ENCODE results near the gene RAC3. TPM values are rescaled to one million over a fixed set of nuclear protein-coding genes. Genes with fewer than 3 reads are reported as not detected.

Gene RAC3
- polyA plus RNA-seq, 1 donor (not counting 4 experiments of a cell fraction or from before 2014, with no cell fraction given), result 12.3 TPM

DNA sequence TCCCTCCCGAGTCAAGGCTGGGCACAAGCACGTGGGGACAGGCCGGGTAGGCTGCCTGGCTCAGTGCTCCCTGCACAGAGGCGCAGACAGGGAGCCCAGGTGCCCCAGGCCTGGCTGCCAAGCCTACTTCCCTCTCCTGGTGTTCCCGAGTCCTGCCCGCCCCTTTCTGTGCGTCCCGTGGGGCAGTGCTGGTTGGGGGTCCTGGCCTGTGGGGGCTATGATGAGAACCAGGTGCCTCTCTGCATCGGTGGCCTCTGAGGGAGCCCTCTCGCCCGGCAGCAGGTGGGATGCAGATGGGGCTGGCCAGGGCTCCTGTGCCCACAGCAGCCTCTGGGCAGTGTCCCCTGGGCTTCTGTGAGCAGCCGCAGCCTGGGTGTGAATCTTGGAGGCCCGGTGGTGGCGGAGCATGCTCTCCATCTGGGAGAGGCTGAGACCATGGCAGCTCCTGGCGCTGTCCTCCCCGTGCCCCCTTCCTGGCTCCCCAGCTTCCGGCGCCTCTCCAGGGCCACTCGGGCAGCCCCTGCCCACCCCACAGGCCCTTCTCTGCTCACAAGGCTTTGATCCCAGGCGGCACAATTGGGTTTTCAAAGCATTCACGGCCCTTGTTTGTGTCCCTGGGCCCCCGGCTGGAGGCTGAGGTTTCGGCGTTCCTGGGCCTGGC, 16.0 kb upstream of the RAC3 start:
- dilution Hi-C loops (cut with MboI; ENCODE audit: extremely low pct_ligation_motif_present, low sequenced_read_pairs), result no loop called here
- H3K27me3 ChIP-seq (ENCODE audit: control insufficient read depth, extremely low read depth, insufficient read depth, low read length), result no peaks in the 10 kb centered on the region
- peaks cover 18% of the 10 kb centered on the region for H3K4me1 ChIP-seq (ENCODE audit: control insufficient read depth, extremely low read depth, insufficient read depth, low read length)
- TF ChIP-seq, protein P1, sequence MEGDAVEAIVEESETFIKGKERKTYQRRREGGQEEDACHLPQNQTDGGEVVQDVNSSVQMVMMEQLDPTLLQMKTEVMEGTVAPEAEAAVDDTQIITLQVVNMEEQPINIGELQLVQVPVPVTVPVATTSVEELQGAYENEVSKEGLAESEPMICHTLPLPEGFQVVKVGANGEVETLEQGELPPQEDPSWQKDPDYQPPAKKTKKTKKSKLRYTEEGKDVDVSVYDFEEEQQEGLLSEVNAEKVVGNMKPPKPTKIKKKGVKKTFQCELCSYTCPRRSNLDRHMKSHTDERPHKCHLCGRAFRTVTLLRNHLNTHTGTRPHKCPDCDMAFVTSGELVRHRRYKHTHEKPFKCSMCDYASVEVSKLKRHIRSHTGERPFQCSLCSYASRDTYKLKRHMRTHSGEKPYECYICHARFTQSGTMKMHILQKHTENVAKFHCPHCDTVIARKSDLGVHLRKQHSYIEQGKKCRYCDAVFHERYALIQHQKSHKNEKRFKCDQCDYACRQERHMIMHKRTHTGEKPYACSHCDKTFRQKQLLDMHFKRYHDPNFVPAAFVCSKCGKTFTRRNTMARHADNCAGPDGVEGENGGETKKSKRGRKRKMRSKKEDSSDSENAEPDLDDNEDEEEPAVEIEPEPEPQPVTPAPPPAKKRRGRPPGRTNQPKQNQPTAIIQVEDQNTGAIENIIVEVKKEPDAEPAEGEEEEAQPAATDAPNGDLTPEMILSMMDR (optimal IDR thresholded peaks at IDR 0.05 in 1 of 3, IDR thresholded peaks at IDR 0.05 in 1 of 3, conservative IDR thresholded peaks at IDR 0.05 in 1 of 3; ENCODE audit: extremely low read depth in 1 of 3, insufficient read depth in 2 of 3, low read length in 3 of 3), result no peak
- TF ChIP-seq EZH2 (IDR thresholded peaks at IDR 0.05; ENCODE audit: low read length), result no peak
- H3K36me3 ChIP-seq (ENCODE audit: control insufficient read depth in 2 of 2, extremely low read depth in 1 of 2, insufficient read depth in 2 of 2, low read length in 2 of 2), result peaks cover 0 to 4% of the 10 kb centered on the region in 2 experiments
- peaks cover 6% of the 10 kb centered on the region for H4K20me1 ChIP-seq (ENCODE audit: control insufficient read depth, extremely low read depth, insufficient read depth, low read length)
- H3K79me2 ChIP-seq (ENCODE audit: control insufficient read depth, insufficient read depth, low read length), result no peaks in the 10 kb centered on the region
- no peaks in the 10 kb centered on the region for H3K9me3 ChIP-seq (ENCODE audit: control insufficient read depth, low read depth, low read length)
- no peak overlapping the region for H3K4me3 ChIP-seq (ENCODE audit: control insufficient read depth in 2 of 3, extremely low read depth in 1 of 3, insufficient read depth in 2 of 3, low read depth in 1 of 3, low read length in 3 of 3)
- no peak overlapping the region for H3K27ac ChIP-seq (ENCODE audit: control insufficient read depth, insufficient read depth, low read length)
- no peak overlapping the region for H2AFZ ChIP-seq (ENCODE audit: control insufficient read depth, low read length)
- no peak overlapping the region for H3K4me2 ChIP-seq (ENCODE audit: control insufficient read depth, extremely low read depth, insufficient read depth, low read depth, low read length)
- H3K9me1 ChIP-seq (ENCODE audit: control insufficient read depth, extremely low read depth, insufficient read depth, low read length), result no peaks in the 10 kb centered on the region
- no peak overlapping the region for H3K9ac ChIP-seq (ENCODE audit: control insufficient read depth, extremely low read depth, insufficient read depth, low read length)
- FAIRE-seq (no peak), DNase-seq (ENCODE audit: low read depth, low spot score) (no peak)

GRCh38 chr17:82016061-82016874, 15.2 kb upstream of the RAC3 start:
- Histone ChIP-seq H3K27me3 (ENCODE audit: control insufficient read depth, extremely low read depth, insufficient read depth, low read length) (no peaks in the 10 kb centered on the region), H3K9me3 (ENCODE audit: control insufficient read depth, low read depth, low read length) (no peaks in the 10 kb centered on the region), H3K4me2 (ENCODE audit: control insufficient read depth, extremely low read depth, insufficient read depth, low read depth, low read length) (no peak overlapping the region), H3K79me2 (ENCODE audit: control insufficient read depth, insufficient read depth, low read length) (no peaks in the 10 kb centered on the region), H3K27ac (ENCODE audit: control insufficient read depth, insufficient read depth, low read length) (no peak overlapping the region), H2AFZ (ENCODE audit: control insufficient read depth, low read length) (no peak overlapping the region), H4K20me1 (ENCODE audit: control insufficient read depth, extremely low read depth, insufficient read depth, low read length) (peaks cover 6% of the 10 kb centered on the region), H3K4me1 (ENCODE audit: control insufficient read depth, extremely low read depth, insufficient read depth, low read length) (peaks cover 22% of the 10 kb centered on the region), H3K4me3 (ENCODE audit: control insufficient read depth in 2 of 3, extremely low read depth in 1 of 3, insufficient read depth in 2 of 3, low read depth in 1 of 3, low read length in 3 of 3) (no peak overlapping the region), H3K9ac (ENCODE audit: control insufficient read depth, extremely low read depth, insufficient read depth, low read length) (no peak overlapping the region), H3K36me3 (ENCODE audit: control insufficient read depth in 2 of 2, extremely low read depth in 1 of 2, insufficient read depth in 2 of 2, low read length in 2 of 2) (peaks cover 0 to 4% of the 10 kb centered on the region in 2 experiments), H3K9me1 (ENCODE audit: control insufficient read depth, extremely low read depth, insufficient read depth, low read length) (no peaks in the 10 kb centered on the region)
- FAIRE-seq, result no peak
- TF ChIP-seq EZH2 (IDR thresholded peaks at IDR 0.05; ENCODE audit: low read length), result no peak
- TF ChIP-seq, protein P1 (optimal IDR thresholded peaks at IDR 0.05 in 1 of 3, IDR thresholded peaks at IDR 0.05 in 1 of 3, conservative IDR thresholded peaks at IDR 0.05 in 1 of 3; ENCODE audit: extremely low read depth in 1 of 3, insufficient read depth in 2 of 3, low read length in 3 of 3), result no peak
- dilution Hi-C loops (cut with MboI; ENCODE audit: extremely low pct_ligation_motif_present, low sequenced_read_pairs), result no loop called here
- no peak for DNase-seq (ENCODE audit: low read depth, low spot score)
